Fibroblast of the aortic adventitia (primary cell): Measurements from ENCODE around the gene H2BW1. TPM values are rescaled to one million over a fixed set of nuclear protein-coding genes. Genes with fewer than 3 reads are reported as not detected.
"Not testable (repeated sequence)": the region's sequence is repeated elsewhere in the genome, so short reads cannot be mapped to it uniquely, and the experiment has no call there.

ENCODE experiments used
- DNase-seq: peaks from one replicate; pipeline ENCODE4 v3.0.0-alpha.2; 2010; ENCODE audit warnings: low read depth
- H3K4me3 ChIP-seq: 2 replicates; pipeline ENCODE4 v1.5.1; 2011; ENCODE audit warnings: low read depth, mild to moderate bottlenecking, control low read depth, low read length, moderate library complexity
- total RNA-seq: library from RNA; depleted of rRNA; stranded (reverse); fragments of >200 nt; gene quantifications from 2 replicates; pipeline ENCODE4 v1.2.3, GENCODE V29; 2012; ENCODE audit warnings: low replicate concordance
- TF ChIP-seq, protein P1 (sequence below): IDR thresholded peaks from 2 replicates; pipeline ENCODE4 v1.5.1; 2011; ENCODE audit warnings: mild to moderate bottlenecking, low read length, control low read depth, inconsistent platforms; ENCODE audit not compliant: insufficient read depth

The H2BW1 gene, protein sequence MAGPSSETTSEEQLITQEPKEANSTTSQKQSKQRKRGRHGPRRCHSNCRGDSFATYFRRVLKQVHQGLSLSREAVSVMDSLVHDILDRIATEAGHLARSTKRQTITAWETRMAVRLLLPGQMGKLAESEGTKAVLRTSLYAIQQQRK
- total RNA-seq = not detected in 2 replicates

GRCh38 chrX:104013606-104014005 lies at the start of gene H2BW1:
H2BW1 (minus strand) TSS chrX:104013708; CDS start chrX:104013576, 132 bp downstream.
- TF ChIP-seq, protein P1, sequence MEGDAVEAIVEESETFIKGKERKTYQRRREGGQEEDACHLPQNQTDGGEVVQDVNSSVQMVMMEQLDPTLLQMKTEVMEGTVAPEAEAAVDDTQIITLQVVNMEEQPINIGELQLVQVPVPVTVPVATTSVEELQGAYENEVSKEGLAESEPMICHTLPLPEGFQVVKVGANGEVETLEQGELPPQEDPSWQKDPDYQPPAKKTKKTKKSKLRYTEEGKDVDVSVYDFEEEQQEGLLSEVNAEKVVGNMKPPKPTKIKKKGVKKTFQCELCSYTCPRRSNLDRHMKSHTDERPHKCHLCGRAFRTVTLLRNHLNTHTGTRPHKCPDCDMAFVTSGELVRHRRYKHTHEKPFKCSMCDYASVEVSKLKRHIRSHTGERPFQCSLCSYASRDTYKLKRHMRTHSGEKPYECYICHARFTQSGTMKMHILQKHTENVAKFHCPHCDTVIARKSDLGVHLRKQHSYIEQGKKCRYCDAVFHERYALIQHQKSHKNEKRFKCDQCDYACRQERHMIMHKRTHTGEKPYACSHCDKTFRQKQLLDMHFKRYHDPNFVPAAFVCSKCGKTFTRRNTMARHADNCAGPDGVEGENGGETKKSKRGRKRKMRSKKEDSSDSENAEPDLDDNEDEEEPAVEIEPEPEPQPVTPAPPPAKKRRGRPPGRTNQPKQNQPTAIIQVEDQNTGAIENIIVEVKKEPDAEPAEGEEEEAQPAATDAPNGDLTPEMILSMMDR = no peak
- DNase-seq = no peak

GRCh38 chrX:104062636-104063035 lies 49.1 kb upstream of the H2BW1 start:
- H3K4me3 ChIP-seq, DNase-seq: not testable (repeated sequence)

More at GRCh38 chrX:104013606-104014005, at the start of gene H2BW1:
- no peak within 1 kb of the TSS for H3K4me3 ChIP-seq

DNA sequence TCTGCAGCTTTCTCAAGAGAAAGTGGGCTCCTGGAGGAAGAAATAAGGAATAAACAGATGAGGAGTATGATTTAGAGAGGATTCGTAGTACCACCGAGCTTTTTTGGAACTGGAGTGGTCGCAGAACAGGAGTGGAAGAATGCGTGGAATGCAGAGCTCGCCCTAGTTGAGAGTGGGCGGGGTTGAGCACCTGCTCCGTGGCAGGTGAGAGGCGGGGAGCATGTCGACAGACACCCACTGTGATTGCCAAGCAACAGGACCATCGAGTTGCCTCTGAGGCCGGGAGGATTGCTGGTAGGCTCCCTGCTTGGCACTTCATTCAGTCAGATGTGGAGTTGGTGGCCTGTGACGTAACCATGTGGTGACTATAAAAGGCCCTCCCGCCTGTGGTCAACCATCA lies 41.4 kb upstream of the H2BW1 start:
- not testable (repeated sequence) for H3K4me3 ChIP-seq, DNase-seq

- DNase-seq = no peak
- TF ChIP-seq, protein P1 = no peak
- no peak overlapping the region for H3K4me3 ChIP-seq
These were observed 33.7 kb upstream of the H2BW1 start for GRCh38 chrX:104047171-104047570.

GRCh38 chrX:104045642-104046041 lies 32.1 kb upstream of the H2BW1 start:
- TF ChIP-seq, protein P1 = no peak
- no peak for DNase-seq
- H3K4me3 ChIP-seq = no peak overlapping the region

DNA sequence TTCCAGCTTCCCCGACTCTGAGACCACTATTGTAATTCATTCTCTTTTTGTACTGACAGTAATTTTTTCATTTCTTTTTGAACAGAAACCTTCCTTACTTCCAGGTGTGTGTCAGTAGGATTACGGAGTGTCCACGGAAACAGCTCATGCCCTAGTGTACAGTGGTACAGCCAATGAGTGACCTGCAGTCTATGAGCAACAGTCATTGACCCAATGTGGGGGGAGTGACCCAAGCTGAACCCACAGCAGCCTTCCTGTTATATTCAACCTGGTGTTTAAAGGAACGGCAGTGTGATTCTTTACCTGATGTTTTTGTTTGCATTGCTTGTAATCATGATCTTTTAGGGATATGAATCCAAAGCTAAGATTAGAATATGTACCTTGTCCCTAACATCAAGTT lies 27.5 kb upstream of the H2BW1 start:
- TF ChIP-seq, protein P1 = no peak
- H3K4me3 ChIP-seq = no peak overlapping the region
- DNase-seq = no peak

- no peak within 1 kb of the TSS for H3K4me3 ChIP-seq
- TF ChIP-seq, protein P1 = no peak
- no peak for DNase-seq
These were observed 26.4 kb upstream of the H2BW1 start, which contains the start of gene H2BW2 for GRCh38 chrX:104039689-104040505. H2BW2 (plus strand) TSS chrX:104039956; CDS start chrX:104039995, 39 bp downstream.

DNA sequence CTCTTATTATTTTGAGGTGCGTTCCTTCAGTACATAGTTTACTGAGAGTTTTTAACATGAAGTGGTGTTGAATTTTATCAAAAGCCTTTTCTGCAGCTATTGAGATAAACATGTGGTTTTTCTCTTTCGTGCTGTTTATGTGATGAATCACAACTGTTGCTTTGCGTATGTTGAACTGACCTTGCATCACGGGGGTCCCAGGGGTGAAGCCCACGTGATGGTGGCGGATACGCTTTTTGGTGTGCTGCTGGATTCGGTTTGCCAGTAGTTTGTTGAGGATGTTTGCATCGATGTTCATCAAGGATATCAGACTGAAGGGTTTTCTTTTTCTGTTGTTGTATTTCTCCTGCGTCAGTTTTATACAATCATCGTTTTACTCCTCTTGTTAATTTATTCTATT lies 4.6 kb upstream of the H2BW1 start:
- TF ChIP-seq, protein P1 = no peak
- H3K4me3 ChIP-seq = no peak overlapping the region
- no peak for DNase-seq

DNA sequence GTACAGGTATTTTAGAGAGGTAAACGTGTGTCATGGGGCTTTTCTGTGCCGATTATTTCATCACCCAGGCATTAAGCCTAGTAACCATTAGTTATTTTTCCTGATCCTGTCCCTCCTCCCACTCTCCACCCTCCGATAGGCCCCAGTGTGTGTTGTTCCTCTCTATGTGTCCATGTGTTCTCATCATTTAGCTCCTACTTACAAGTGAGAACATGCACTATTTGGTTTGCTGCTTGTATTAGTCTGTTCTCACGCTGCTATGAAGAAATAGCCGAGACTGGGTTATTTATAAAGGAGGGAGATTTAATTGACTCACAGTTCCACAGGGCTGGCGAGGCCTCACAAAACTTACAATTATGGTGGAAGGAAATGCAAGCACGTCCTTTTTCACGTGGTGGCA lies 2.1 kb upstream of the H2BW1 start:
- H3K4me3 ChIP-seq, DNase-seq: not testable (repeated sequence)
